Stimulated activated CD8-positive, alpha-beta memory T cell treated with anti-CD3 and anti-CD28 coated beads, Interleukin-4, amount 100 ng/mL, for 4 hours (primary cell): ENCODE measurements around the gene RPH3AL.
"Not testable (repeated sequence)": the region's sequence is repeated elsewhere in the genome, so short reads cannot be mapped to it uniquely, and the experiment has no call there.

Experiments used
- DNase-seq, 2 donors: peaks; one replicate each; pipeline ENCODE4 v3.0.0-alpha.2; 2020; ENCODE audit warnings: low read depth in 2 of 2, low spot score in 1 of 2

The RPH3AL gene

GRCh38 chr17:205817-206216, 146.8 kb downstream of the RPH3AL start:
- DNase-seq, result no peak

- DNase-seq, result no peak
Measured at GRCh38 chr17:205148-205669, 147.4 kb downstream of the RPH3AL start.

- DNase-seq, result no peak
Measured at GRCh38 chr17:204427-205147, 148.0 kb downstream of the RPH3AL start.

- no peak for DNase-seq
Measured at GRCh38 chr17:202501-202951, 150.1 kb downstream of the RPH3AL start.

GRCh38 chr17:201736-202135, 150.9 kb downstream of the RPH3AL start:
- DNase-seq, result not testable (repeated sequence)

GRCh38 chr17:201257-201656, 151.3 kb downstream of the RPH3AL start:
- DNase-seq, result not testable (repeated sequence)

GRCh38 chr17:200586-200985, 152.0 kb downstream of the RPH3AL start:
- DNase-seq, result no peak

- no peak for DNase-seq
Measured at GRCh38 chr17:199806-200545, 152.6 kb downstream of the RPH3AL start.

GRCh38 chr17:199191-199604, 153.4 kb downstream of the RPH3AL start:
- DNase-seq, result no peak

GRCh38 chr17:198225-198624, 154.4 kb downstream of the RPH3AL start:
- DNase-seq, result not testable (repeated sequence)

- no peak for DNase-seq
Measured at GRCh38 chr17:197352-197751, 155.3 kb downstream of the RPH3AL start.

- DNase-seq, result no peak
Measured at GRCh38 chr17:194828-195602, 157.6 kb downstream of the RPH3AL start.

GRCh38 chr17:193841-194806, 158.5 kb downstream of the RPH3AL start:
- DNase-seq, result no peak

GRCh38 chr17:193426-193810, 159.2 kb downstream of the RPH3AL start:
- no peak for DNase-seq

- no peak for DNase-seq
Measured at GRCh38 chr17:192666-193425, 159.8 kb downstream of the RPH3AL start.

GRCh38 chr17:189444-189843, 163.2 kb downstream of the RPH3AL start:
- no peak for DNase-seq

- DNase-seq, result no peak
Measured at GRCh38 chr17:187130-187529, 165.5 kb downstream of the RPH3AL start.

GRCh38 chr17:185445-186138, 167.0 kb downstream of the RPH3AL start:
- no peak for DNase-seq

GRCh38 chr17:183021-183420, 169.6 kb downstream of the RPH3AL start:
- DNase-seq, result no peak
